ENCODE measurements around the gene DPP10. TPM values are rescaled to one million over a fixed set of nuclear protein-coding genes. Genes with fewer than 3 reads are reported as not detected.

DPP10 gene
- total and polyA plus RNA-seq, 4 donors: 0.04 to 4.1 (median 0.48) TPM

- TF ChIP-seq NR2F2 (IDR thresholded peaks at IDR 0.05) (no peak), JUND (IDR thresholded peaks at IDR 0.05) (no peak), TAF1 (conservative IDR thresholded peaks at IDR 0.05) (no peak), CTCF (IDR thresholded peaks at IDR 0.05; ENCODE audit: low read depth, low read length, missing input control) (no peak), HNF4G (IDR thresholded peaks at IDR 0.05) (no peak)
- Histone ChIP-seq H3K4me3 (ENCODE audit: low read depth in 1 of 3, low read length in 3 of 3) (no peak overlapping the region), H3K36me3 (ENCODE audit: control insufficient read depth in 4 of 4, insufficient read depth in 3 of 4, low read depth in 1 of 4, low read length in 3 of 4) (no peaks in the 10 kb centered on the region), H3K9ac (ENCODE audit: low read depth in 1 of 2, low read length in 2 of 2) (no peak overlapping the region), H3K4me1 (ENCODE audit: control insufficient read depth in 4 of 4, insufficient read depth in 4 of 4, low read length in 3 of 4) (no peaks in the 10 kb centered on the region), H3K9me3 (ENCODE audit: control insufficient read depth in 4 of 4, low read length in 3 of 4) (no peaks in the 10 kb centered on the region), H3K27me3 (ENCODE audit: control insufficient read depth in 4 of 4, insufficient read depth in 4 of 4, low read length in 3 of 4) (no peaks in the 10 kb centered on the region), H3K27ac (ENCODE audit: low read depth in 1 of 2, low read length in 2 of 2) (no peak overlapping the region)
- 89% methylated on average over 1 of the region's 1 CpG for WGBS
- no peak for DNase-seq (ENCODE audit: low spot score)
Observed at GRCh38 chr2:115568643-115569042, 1126.2 kb downstream of the DPP10 start.

DNA sequence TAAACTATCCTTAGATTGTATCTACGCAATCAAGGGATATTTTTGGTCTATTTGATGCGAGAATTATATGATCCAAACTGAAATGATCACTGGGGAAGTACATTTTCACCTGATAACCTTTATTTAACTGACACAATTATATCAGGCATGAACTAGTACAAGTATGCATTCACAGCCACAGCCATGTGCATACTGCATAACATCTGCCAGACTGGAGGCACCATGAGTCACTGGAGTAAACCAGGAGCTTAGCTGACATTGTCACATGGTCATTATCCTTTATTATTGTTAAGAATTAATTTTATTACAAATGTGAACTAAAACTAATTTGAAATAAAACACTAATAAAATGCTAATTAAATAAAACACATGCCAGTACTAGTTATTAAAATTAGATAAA, 1127.1 kb downstream of the DPP10 start:
- Histone ChIP-seq H3K27me3 (ENCODE audit: control insufficient read depth in 4 of 4, insufficient read depth in 4 of 4, low read length in 3 of 4) (no peaks in the 10 kb centered on the region), H3K36me3 (ENCODE audit: control insufficient read depth in 4 of 4, insufficient read depth in 3 of 4, low read depth in 1 of 4, low read length in 3 of 4) (no peaks in the 10 kb centered on the region), H3K9ac (ENCODE audit: low read depth in 1 of 2, low read length in 2 of 2) (no peak overlapping the region), H3K4me1 (ENCODE audit: control insufficient read depth in 4 of 4, insufficient read depth in 4 of 4, low read length in 3 of 4) (no peaks in the 10 kb centered on the region), H3K27ac (ENCODE audit: low read depth in 1 of 2, low read length in 2 of 2) (no peak overlapping the region), H3K9me3 (ENCODE audit: control insufficient read depth in 4 of 4, low read length in 3 of 4) (no peaks in the 10 kb centered on the region), H3K4me3 (ENCODE audit: low read depth in 1 of 3, low read length in 3 of 3) (no peak overlapping the region)
- DNase-seq (ENCODE audit: low spot score): no peak
- TF ChIP-seq NR2F2 (IDR thresholded peaks at IDR 0.05): no peak
- WGBS: 84% methylated on average over 2 of the region's 2 CpGs

- no peak overlapping the region for H3K4me3 ChIP-seq (ENCODE audit: low read depth in 1 of 3, low read length in 3 of 3)
- no peaks in the 10 kb centered on the region for H3K36me3 ChIP-seq (ENCODE audit: control insufficient read depth in 4 of 4, insufficient read depth in 3 of 4, low read depth in 1 of 4, low read length in 3 of 4)
- H3K9ac ChIP-seq (ENCODE audit: low read depth in 1 of 2, low read length in 2 of 2): no peak overlapping the region
- no peaks in the 10 kb centered on the region for H3K27me3 ChIP-seq (ENCODE audit: control insufficient read depth in 4 of 4, insufficient read depth in 4 of 4, low read length in 3 of 4)
- DNase-seq (ENCODE audit: low spot score): no peak
- no peaks in the 10 kb centered on the region for H3K9me3 ChIP-seq (ENCODE audit: control insufficient read depth in 4 of 4, low read length in 3 of 4)
- TF ChIP-seq EGR1 (IDR thresholded peaks at IDR 0.05; ENCODE audit: low read depth in 2 of 2): no peak
- no peak for TF ChIP-seq TAF1 (conservative IDR thresholded peaks at IDR 0.05)
- no peak for TF ChIP-seq FOXA1 (IDR thresholded peaks at IDR 0.05)
- TF ChIP-seq SP1 (IDR thresholded peaks at IDR 0.05): no peak
- no peak for TF ChIP-seq NR2F2 (IDR thresholded peaks at IDR 0.05)
- TF ChIP-seq RXRA (IDR thresholded peaks at IDR 0.05): no peak
- TF ChIP-seq ZBTB33 (IDR thresholded peaks at IDR 0.05): no peak
- no peak for TF ChIP-seq RAD21 (IDR thresholded peaks at IDR 0.05)
- TF ChIP-seq YY1 (IDR thresholded peaks at IDR 0.05): no peak
- TF ChIP-seq MAX (IDR thresholded peaks at IDR 0.05): no peak
- TF ChIP-seq JUND (IDR thresholded peaks at IDR 0.05): no peak
- TF ChIP-seq, protein P1, sequence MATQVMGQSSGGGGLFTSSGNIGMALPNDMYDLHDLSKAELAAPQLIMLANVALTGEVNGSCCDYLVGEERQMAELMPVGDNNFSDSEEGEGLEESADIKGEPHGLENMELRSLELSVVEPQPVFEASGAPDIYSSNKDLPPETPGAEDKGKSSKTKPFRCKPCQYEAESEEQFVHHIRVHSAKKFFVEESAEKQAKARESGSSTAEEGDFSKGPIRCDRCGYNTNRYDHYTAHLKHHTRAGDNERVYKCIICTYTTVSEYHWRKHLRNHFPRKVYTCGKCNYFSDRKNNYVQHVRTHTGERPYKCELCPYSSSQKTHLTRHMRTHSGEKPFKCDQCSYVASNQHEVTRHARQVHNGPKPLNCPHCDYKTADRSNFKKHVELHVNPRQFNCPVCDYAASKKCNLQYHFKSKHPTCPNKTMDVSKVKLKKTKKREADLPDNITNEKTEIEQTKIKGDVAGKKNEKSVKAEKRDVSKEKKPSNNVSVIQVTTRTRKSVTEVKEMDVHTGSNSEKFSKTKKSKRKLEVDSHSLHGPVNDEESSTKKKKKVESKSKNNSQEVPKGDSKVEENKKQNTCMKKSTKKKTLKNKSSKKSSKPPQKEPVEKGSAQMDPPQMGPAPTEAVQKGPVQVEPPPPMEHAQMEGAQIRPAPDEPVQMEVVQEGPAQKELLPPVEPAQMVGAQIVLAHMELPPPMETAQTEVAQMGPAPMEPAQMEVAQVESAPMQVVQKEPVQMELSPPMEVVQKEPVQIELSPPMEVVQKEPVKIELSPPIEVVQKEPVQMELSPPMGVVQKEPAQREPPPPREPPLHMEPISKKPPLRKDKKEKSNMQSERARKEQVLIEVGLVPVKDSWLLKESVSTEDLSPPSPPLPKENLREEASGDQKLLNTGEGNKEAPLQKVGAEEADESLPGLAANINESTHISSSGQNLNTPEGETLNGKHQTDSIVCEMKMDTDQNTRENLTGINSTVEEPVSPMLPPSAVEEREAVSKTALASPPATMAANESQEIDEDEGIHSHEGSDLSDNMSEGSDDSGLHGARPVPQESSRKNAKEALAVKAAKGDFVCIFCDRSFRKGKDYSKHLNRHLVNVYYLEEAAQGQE (IDR thresholded peaks at IDR 0.05): no peak
- H3K27ac ChIP-seq (ENCODE audit: low read depth in 1 of 2, low read length in 2 of 2): no peak overlapping the region
- H3K4me1 ChIP-seq (ENCODE audit: control insufficient read depth in 4 of 4, insufficient read depth in 4 of 4, low read length in 3 of 4): no peaks in the 10 kb centered on the region
Observed at GRCh38 chr2:115572746-115573145, 1130.3 kb downstream of the DPP10 start.

Measured in liver (tissue), 9 donors.